ENCODE measurements around the gene MYO1B.

Gene MYO1B

GRCh38 chr2:191228333-191228732 lies 16.9 kb upstream of the MYO1B start:
- no peak for DNase-seq

GRCh38 chr2:191228861-191229260 lies 16.3 kb upstream of the MYO1B start:
- DNase-seq, result no peak

GRCh38 chr2:191230174-191230573 lies 15.0 kb upstream of the MYO1B start:
- no peak for DNase-seq

- no peak for DNase-seq
Observed at GRCh38 chr2:191231995-191232394, 13.2 kb upstream of the MYO1B start.

GRCh38 chr2:191233533-191233932 lies 11.7 kb upstream of the MYO1B start:
- no peak for DNase-seq

GRCh38 chr2:191234376-191234775 lies 10.8 kb upstream of the MYO1B start:
- no peak for DNase-seq

- DNase-seq, result no peak
Observed at GRCh38 chr2:191240871-191241270, 4.3 kb upstream of the MYO1B start.

GRCh38 chr2:191241418-191241817 lies 3.8 kb upstream of the MYO1B start:
- no peak for DNase-seq

GRCh38 chr2:191243154-191243553 lies 2.0 kb upstream of the MYO1B start:
- DNase-seq, result no peak

- no peak for DNase-seq
Observed at GRCh38 chr2:191244350-191244749, 854 bp upstream of the MYO1B start.

GRCh38 chr2:191245869-191246531 lies 796 bp downstream of the MYO1B start:
- DNase-seq, result no peak

- no peak for DNase-seq
Observed at GRCh38 chr2:191246820-191247380, 1.7 kb downstream of the MYO1B start.

GRCh38 chr2:191247381-191248057 lies 2.3 kb downstream of the MYO1B start:
- DNase-seq, result no peak

- no peak for DNase-seq
Observed at GRCh38 chr2:191249156-191249813, 4.1 kb downstream of the MYO1B start.

GRCh38 chr2:191250400-191250799 lies 5.2 kb downstream of the MYO1B start:
- DNase-seq, result no peak

GRCh38 chr2:191250986-191251385 lies 5.8 kb downstream of the MYO1B start:
- DNase-seq, result no peak

- no peak for DNase-seq
Observed at GRCh38 chr2:191252699-191253098, 7.5 kb downstream of the MYO1B start.

GRCh38 chr2:191253476-191253875 lies 8.3 kb downstream of the MYO1B start:
- no peak for DNase-seq

GRCh38 chr2:191255271-191255670 lies 10.1 kb downstream of the MYO1B start:
- DNase-seq, result no peak

- no peak for DNase-seq
Observed at GRCh38 chr2:191255756-191256312, 10.6 kb downstream of the MYO1B start.

- no peak for DNase-seq
Observed at GRCh38 chr2:191257934-191258333, 12.7 kb downstream of the MYO1B start.

GRCh38 chr2:191258996-191259395 lies 13.8 kb downstream of the MYO1B start:
- no peak for DNase-seq

- DNase-seq, result no peak
Observed at GRCh38 chr2:191262436-191262835, 17.2 kb downstream of the MYO1B start.

GRCh38 chr2:191263050-191263449 lies 17.8 kb downstream of the MYO1B start:
- no peak for DNase-seq
